Activated naive CD8-positive, alpha-beta T cell treated with anti-CD3 and anti-CD28 coated beads, Interleukin-2, amount 50 U/mL, for 24 hours (primary cell): ENCODE data around the gene DBNDD2.

Source experiments
- ATAC-seq: fragments of 150-1000 bp; cut with Tn5 transposase; one replicate; pipeline ENCODE4 v1.10.0; 2021
- DNase-seq: peaks from one replicate; pipeline ENCODE4 v3.0.0; 2021
- H3K27ac Mint-ChIP-seq: one replicate; pipeline ENCODE4 v1.8.0; 2021; ENCODE audit warnings: mild to moderate bottlenecking, mixed read lengths
- H3K27me3 Mint-ChIP-seq: one replicate; pipeline ENCODE4 v1.8.0; 2021; ENCODE audit warnings: mixed read lengths
- H3K36me3 Mint-ChIP-seq: one replicate; pipeline ENCODE4 v1.8.0; 2021; ENCODE audit warnings: low read depth, mixed read lengths
- H3K4me1 Mint-ChIP-seq: one replicate; pipeline ENCODE4 v1.8.0; 2021; ENCODE audit warnings: mixed read lengths
- H3K4me3 Mint-ChIP-seq: one replicate; pipeline ENCODE4 v1.8.0; 2021; ENCODE audit warnings: mild to moderate bottlenecking, moderate library complexity, mixed read lengths
- H3K9me3 Mint-ChIP-seq: one replicate; pipeline ENCODE4 v1.8.0; 2021; ENCODE audit warnings: mixed read lengths

DBNDD2 gene

GRCh38 chr20:45441746-45442145 is 33.7 kb downstream of the DBNDD2 start:
- H3K27ac Mint-ChIP-seq = no peak overlapping the region
- DNase-seq = no peak
- H3K27me3 Mint-ChIP-seq = peaks cover 14% of the 10 kb centered on the region
- H3K4me1 Mint-ChIP-seq = peaks cover 27% of the 10 kb centered on the region
- no peaks in the 10 kb centered on the region for H3K9me3 Mint-ChIP-seq
- no peaks in the 10 kb centered on the region for H3K36me3 Mint-ChIP-seq
- ATAC-seq = no peak
- no peak overlapping the region for H3K4me3 Mint-ChIP-seq

GRCh38 chr20:45444050-45444449 is 36.0 kb downstream of the DBNDD2 start:
- ATAC-seq (peak; percentile 61), DNase-seq (no peak)
- no peaks in the 10 kb centered on the region for H3K36me3 Mint-ChIP-seq

GRCh38 chr20:45445805-45446562 is 37.9 kb downstream of the DBNDD2 start:
- DNase-seq (peak; percentile 56), ATAC-seq (peak; percentile 79)
- H3K4me3 Mint-ChIP-seq = no peak overlapping the region
- no peaks in the 10 kb centered on the region for H3K9me3 Mint-ChIP-seq
- H3K27ac Mint-ChIP-seq = no peak overlapping the region
- peaks cover 20% of the 10 kb centered on the region for H3K4me1 Mint-ChIP-seq
- no peaks in the 10 kb centered on the region for H3K36me3 Mint-ChIP-seq
- peaks cover 14% of the 10 kb centered on the region for H3K27me3 Mint-ChIP-seq

More at GRCh38 chr20:45444050-45444449, 36.0 kb downstream of the DBNDD2 start:
- Mint-ChIP-seq H3K27ac (no peak overlapping the region), H3K27me3 (peaks cover 14% of the 10 kb centered on the region), H3K9me3 (no peaks in the 10 kb centered on the region), H3K4me3 (no peak overlapping the region), H3K4me1 (peaks cover 22% of the 10 kb centered on the region)

- peaks cover 14% of the 10 kb centered on the region for H3K27me3 Mint-ChIP-seq
- no peaks in the 10 kb centered on the region for H3K36me3 Mint-ChIP-seq
- DNase-seq = no peak
- ATAC-seq = no peak
- no peak overlapping the region for H3K4me3 Mint-ChIP-seq
- H3K9me3 Mint-ChIP-seq = no peaks in the 10 kb centered on the region
- H3K4me1 Mint-ChIP-seq = peaks cover 16% of the 10 kb centered on the region
- no peak overlapping the region for H3K27ac Mint-ChIP-seq
Measured at GRCh38 chr20:45448270-45448669, 40.2 kb downstream of the DBNDD2 start.

GRCh38 chr20:45449528-45449927 is 41.4 kb downstream of the DBNDD2 start:
- H3K9me3 Mint-ChIP-seq = no peaks in the 10 kb centered on the region
- H3K4me3 Mint-ChIP-seq = no peak overlapping the region
- H3K27ac Mint-ChIP-seq = no peak overlapping the region
- H3K4me1 Mint-ChIP-seq = peaks cover 6% of the 10 kb centered on the region
- DNase-seq (no peak), ATAC-seq (no peak)
- no peaks in the 10 kb centered on the region for H3K36me3 Mint-ChIP-seq
- peaks cover 13% of the 10 kb centered on the region for H3K27me3 Mint-ChIP-seq

- Mint-ChIP-seq H3K27ac (no peak overlapping the region), H3K9me3 (no peaks in the 10 kb centered on the region), H3K27me3 (peaks cover 6% of the 10 kb centered on the region), H3K36me3 (no peaks in the 10 kb centered on the region), H3K4me1 (no peaks in the 10 kb centered on the region), H3K4me3 (no peak overlapping the region)
- no peak for ATAC-seq
- DNase-seq = no peak
Measured at GRCh38 chr20:45450097-45450818, 42.2 kb downstream of the DBNDD2 start.

GRCh38 chr20:45452238-45452637 is 44.1 kb downstream of the DBNDD2 start:
- Mint-ChIP-seq H3K4me3 (no peak overlapping the region), H3K36me3 (no peaks in the 10 kb centered on the region), H3K27me3 (no peaks in the 10 kb centered on the region), H3K9me3 (no peaks in the 10 kb centered on the region), H3K27ac (no peak overlapping the region), H3K4me1 (no peaks in the 10 kb centered on the region)
- DNase-seq (no peak), ATAC-seq (no peak)

DNA sequence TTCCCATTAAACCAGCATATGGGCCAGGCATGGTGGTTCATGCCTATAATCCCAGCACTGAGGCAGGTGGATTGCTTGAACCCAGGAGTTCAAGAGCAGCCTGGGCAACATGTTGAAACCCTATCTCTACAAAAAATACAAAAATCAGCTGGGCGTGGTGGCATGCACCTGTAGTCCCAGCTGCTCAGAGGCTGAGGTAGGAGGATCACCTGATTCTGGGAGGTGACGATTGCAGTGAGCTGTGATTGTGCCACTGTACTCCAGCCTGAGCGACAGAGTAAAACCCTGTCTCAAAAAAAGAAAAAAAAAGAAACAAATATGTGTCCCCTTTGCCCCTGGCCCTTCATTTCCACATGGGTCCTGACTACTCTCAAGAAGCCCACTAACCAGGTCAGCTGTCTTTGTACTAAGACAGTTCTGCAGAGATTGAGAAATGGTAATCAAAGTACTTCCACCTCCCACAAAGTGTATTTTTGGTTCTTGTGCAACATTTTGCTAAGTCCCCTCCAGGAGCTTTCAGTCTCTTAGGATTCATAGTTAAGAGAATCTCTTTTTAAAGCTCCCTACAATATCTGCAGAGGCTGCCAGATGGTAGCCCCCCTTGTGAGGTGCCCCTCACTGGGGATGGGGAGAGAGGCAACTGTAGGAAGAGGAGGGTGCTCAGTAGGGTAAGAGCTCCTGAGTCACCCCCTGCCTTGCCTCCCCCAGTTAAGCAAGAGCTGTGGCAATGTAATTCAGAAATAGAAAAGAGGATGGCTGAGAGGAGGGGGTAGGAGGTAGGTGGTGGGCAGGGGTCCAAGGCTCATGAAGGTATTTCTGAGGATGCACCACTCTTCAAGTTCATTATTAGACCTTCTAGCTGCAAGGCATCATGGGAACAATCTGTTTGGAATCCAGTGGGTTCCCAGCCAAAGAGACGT is 44.9 kb downstream of the DBNDD2 start:
- Mint-ChIP-seq H3K4me1 (no peaks in the 10 kb centered on the region), H3K4me3 (no peak overlapping the region)

DNA sequence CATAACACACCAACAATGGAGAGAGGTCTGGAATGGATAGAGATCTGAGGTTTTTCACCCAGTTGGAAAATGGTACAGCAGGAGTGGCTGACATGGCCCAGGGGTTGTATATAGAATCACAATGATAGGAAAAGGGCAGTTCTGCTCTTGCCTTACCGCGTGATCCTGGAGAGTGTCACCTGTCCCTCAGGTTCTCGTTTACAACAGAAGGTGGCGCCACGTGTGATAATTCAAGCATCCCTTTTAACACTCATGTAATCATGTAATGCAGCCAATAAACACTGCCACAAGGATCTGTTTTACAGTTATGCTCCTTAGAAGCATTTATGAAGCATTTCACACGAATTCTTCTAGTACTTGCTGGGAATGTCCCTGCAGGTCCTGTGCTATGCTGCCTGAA is 48.5 kb downstream of the DBNDD2 start:
- no peak overlapping the region for H3K27ac Mint-ChIP-seq
- H3K4me1 Mint-ChIP-seq = peaks cover 8% of the 10 kb centered on the region
- no peaks in the 10 kb centered on the region for H3K27me3 Mint-ChIP-seq
- peak; percentile 49 for DNase-seq
- no peaks in the 10 kb centered on the region for H3K36me3 Mint-ChIP-seq
- H3K9me3 Mint-ChIP-seq = no peaks in the 10 kb centered on the region
- peak; percentile 29 for ATAC-seq
- H3K4me3 Mint-ChIP-seq = no peak overlapping the region

More for the DNA sequence above, 44.9 kb downstream of the DBNDD2 start:
- no peaks in the 10 kb centered on the region for H3K9me3 Mint-ChIP-seq
- no peak overlapping the region for H3K27ac Mint-ChIP-seq
- ATAC-seq (no peak), DNase-seq (no peak)
- H3K36me3 Mint-ChIP-seq = no peaks in the 10 kb centered on the region
- H3K27me3 Mint-ChIP-seq = no peaks in the 10 kb centered on the region

- Mint-ChIP-seq H3K4me3 (no peak overlapping the region), H3K4me1 (peaks cover 10% of the 10 kb centered on the region), H3K27me3 (peaks cover 3% of the 10 kb centered on the region), H3K36me3 (no peaks in the 10 kb centered on the region), H3K9me3 (no peaks in the 10 kb centered on the region), H3K27ac (no peak overlapping the region)
- ATAC-seq (no peak), DNase-seq (no peak)
Measured at GRCh38 chr20:45459606-45460005, 51.5 kb downstream of the DBNDD2 start.
